MCF 10A (cell line): ENCODE data around the gene IL1RAPL2. TPM values are rescaled to one million over a fixed set of nuclear protein-coding genes. Genes with fewer than 3 reads are reported as not detected.
A peak's percentile ranks its signal among the peaks of the same experiment; 100 is the strongest.

ENCODE experiments used
- BruUV-seq: library from RNA; stranded (reverse); fragments of 400-500 nt; replicated peaks from 2 replicates; lab custom pipeline; 2021; lab: Mats Ljungman, UMichigan
- CTCF ChIA-PET: fragments of 300-600 bp; sonication (Branson Sonifier 250); formaldehyde crosslinking; extraction: SDS; loops from one replicate; lab custom pipeline; 2021; ENCODE audit warnings: antibody characterized with exemption, inconsistent platforms; lab: Yijun Ruan, JAX
- POLR2A ChIA-PET: fragments of 300-600, 350-650 bp; sonication (Branson Sonifier 250); formaldehyde crosslinking; extraction: SDS; loops from one replicate; lab custom pipeline; 2020; ENCODE audit warnings: antibody characterized with exemption, inconsistent platforms; lab: Yijun Ruan, JAX
- DNase-seq: peaks from one replicate; pipeline ENCODE4 v3.0.0-alpha.2; 2018; ENCODE audit not compliant: unreplicated experiment
- H3K27ac Mint-ChIP-seq: one replicate; pipeline ENCODE4 v1.8.0; 2022; ENCODE audit warnings: mild to moderate bottlenecking, low read depth, mixed read lengths; ENCODE audit not compliant: unreplicated experiment
- H3K27me3 Mint-ChIP-seq: one replicate; pipeline ENCODE4 v1.8.0; 2022; ENCODE audit warnings: mixed read lengths; ENCODE audit not compliant: insufficient read depth, unreplicated experiment
- H3K36me3 Mint-ChIP-seq: one replicate; pipeline ENCODE4 v1.8.0; 2022; ENCODE audit warnings: mild to moderate bottlenecking, moderate library complexity, mixed read lengths; ENCODE audit not compliant: insufficient read depth, unreplicated experiment
- H3K4me1 Mint-ChIP-seq: one replicate; pipeline ENCODE4 v1.8.0; 2022; ENCODE audit warnings: mixed read lengths; ENCODE audit not compliant: insufficient read depth, unreplicated experiment
- H3K4me3 Mint-ChIP-seq: one replicate; pipeline ENCODE4 v1.8.0; 2022; ENCODE audit warnings: mild to moderate bottlenecking, moderate library complexity, mixed read lengths; ENCODE audit not compliant: unreplicated experiment
- H3K9me3 Mint-ChIP-seq: one replicate; pipeline ENCODE4 v1.8.0; 2022; ENCODE audit warnings: mixed read lengths; ENCODE audit not compliant: unreplicated experiment
- intact Hi-C: fragments of 100-400 bp; cut with micrococcal nuclease; formaldehyde crosslinking; loops from 2 replicates; pipeline ENCODE4 v1.14.1; 2022
- total RNA-seq: library from RNA; stranded (reverse); gene quantifications from 2 replicates; pipeline ENCODE4 v1.2.3, GENCODE V29; 2022
- TF ChIP-seq, protein P1 (sequence below): fragments of 200-600 bp; IDR thresholded peaks from one replicate; pipeline ENCODE4 v1.8.0; 2022; ENCODE audit warnings: antibody characterized with exemption, mild to moderate bottlenecking; ENCODE audit not compliant: unreplicated experiment

Gene IL1RAPL2
- total RNA-seq, 1 experiment from 2014 or later: 4.4 TPM

DNA sequence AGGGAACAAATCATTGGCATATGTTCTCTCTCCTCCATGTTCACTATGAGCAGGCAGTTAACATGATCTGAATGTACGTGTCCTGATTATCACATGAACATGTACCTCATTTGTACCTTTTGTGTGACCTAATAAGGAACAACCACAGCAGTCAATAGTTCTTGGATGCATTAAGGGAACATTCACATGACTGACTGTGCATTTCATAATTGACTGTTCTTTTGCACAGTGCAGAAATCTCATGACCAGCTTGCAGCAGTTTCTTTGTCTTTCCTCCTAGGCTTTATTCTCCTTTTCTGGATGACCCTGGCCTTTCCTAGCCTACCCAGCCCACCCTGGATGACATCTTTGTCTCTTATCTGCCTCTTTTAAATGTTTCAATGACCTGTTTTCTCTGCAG, 711.1 kb downstream of the IL1RAPL2 start:
- TF ChIP-seq, protein P1, sequence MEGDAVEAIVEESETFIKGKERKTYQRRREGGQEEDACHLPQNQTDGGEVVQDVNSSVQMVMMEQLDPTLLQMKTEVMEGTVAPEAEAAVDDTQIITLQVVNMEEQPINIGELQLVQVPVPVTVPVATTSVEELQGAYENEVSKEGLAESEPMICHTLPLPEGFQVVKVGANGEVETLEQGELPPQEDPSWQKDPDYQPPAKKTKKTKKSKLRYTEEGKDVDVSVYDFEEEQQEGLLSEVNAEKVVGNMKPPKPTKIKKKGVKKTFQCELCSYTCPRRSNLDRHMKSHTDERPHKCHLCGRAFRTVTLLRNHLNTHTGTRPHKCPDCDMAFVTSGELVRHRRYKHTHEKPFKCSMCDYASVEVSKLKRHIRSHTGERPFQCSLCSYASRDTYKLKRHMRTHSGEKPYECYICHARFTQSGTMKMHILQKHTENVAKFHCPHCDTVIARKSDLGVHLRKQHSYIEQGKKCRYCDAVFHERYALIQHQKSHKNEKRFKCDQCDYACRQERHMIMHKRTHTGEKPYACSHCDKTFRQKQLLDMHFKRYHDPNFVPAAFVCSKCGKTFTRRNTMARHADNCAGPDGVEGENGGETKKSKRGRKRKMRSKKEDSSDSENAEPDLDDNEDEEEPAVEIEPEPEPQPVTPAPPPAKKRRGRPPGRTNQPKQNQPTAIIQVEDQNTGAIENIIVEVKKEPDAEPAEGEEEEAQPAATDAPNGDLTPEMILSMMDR: no peak
- no peak for DNase-seq
- Mint-ChIP-seq H3K36me3 (no peaks in the 10 kb centered on the region), H3K4me1 (no peaks in the 10 kb centered on the region), H3K9me3 (no peaks in the 10 kb centered on the region), H3K27me3 (peaks cover 53% of the 10 kb centered on the region), H3K4me3 (no peak overlapping the region), H3K27ac (no peak overlapping the region)
- intact Hi-C loops: no loop called here
- BruUV-seq: no TSS peak
- ChIA-PET CTCF (interaction anchor here (0.6 kb wide), 1 partner anchor 557 kb away, joined by 3 read pairs; no protein-coding TSS in a partner anchor), POLR2A (no interaction called here)

DNA sequence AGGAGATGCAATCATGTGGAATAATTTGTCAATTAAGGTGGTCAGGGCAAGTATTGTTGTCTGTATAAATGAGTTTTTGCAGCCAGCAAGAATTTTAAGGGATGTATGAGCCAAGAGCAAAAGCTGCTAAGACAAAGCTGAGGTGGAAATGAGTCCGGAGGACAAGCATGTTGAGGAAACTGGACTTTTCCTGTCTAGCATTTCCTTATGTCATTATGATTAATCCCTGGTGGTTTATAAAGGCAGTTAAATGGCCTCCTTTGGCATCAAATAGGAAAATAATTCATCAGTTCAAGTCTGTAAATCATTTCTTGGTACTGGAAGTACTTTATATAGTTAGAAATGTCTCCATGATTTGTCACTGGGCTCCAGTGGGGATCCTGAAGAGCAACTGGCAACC, 716.1 kb downstream of the IL1RAPL2 start:
- H3K27me3 Mint-ChIP-seq: peaks cover 61% of the 10 kb centered on the region
- H3K4me1 Mint-ChIP-seq: peaks cover 3% of the 10 kb centered on the region
- H3K4me3 Mint-ChIP-seq: no peak overlapping the region
- H3K27ac Mint-ChIP-seq: no peak overlapping the region
- intact Hi-C loops: no loop called here
- DNase-seq: no peak
- ChIA-PET CTCF (no interaction called here), POLR2A (interaction anchor here (0.6 kb wide), 1 partner anchor 272 kb away, joined by 3 read pairs; no protein-coding TSS in a partner anchor)
- no TSS peak for BruUV-seq
- no peaks in the 10 kb centered on the region for H3K9me3 Mint-ChIP-seq
- TF ChIP-seq, protein P1: no peak
- no peaks in the 10 kb centered on the region for H3K36me3 Mint-ChIP-seq

GRCh38 chrX:105297041-105297440, 731.0 kb downstream of the IL1RAPL2 start:
- POLR2A ChIA-PET: no interaction called here
- intact Hi-C loops: no loop called here
- no TSS peak for BruUV-seq
- DNase-seq: peak; percentile 36
- H3K9me3 Mint-ChIP-seq: no peaks in the 10 kb centered on the region
- H3K4me1 Mint-ChIP-seq: peaks cover 7% of the 10 kb centered on the region
- peaks cover 63% of the 10 kb centered on the region for H3K27me3 Mint-ChIP-seq
- CTCF ChIA-PET: no interaction called here
- peaks cover 6% of the 10 kb centered on the region for H3K36me3 Mint-ChIP-seq
- TF ChIP-seq, protein P1: no peak
- H3K4me3 Mint-ChIP-seq: no peak overlapping the region
- H3K27ac Mint-ChIP-seq: peak overlapping the region; percentile 44

DNA sequence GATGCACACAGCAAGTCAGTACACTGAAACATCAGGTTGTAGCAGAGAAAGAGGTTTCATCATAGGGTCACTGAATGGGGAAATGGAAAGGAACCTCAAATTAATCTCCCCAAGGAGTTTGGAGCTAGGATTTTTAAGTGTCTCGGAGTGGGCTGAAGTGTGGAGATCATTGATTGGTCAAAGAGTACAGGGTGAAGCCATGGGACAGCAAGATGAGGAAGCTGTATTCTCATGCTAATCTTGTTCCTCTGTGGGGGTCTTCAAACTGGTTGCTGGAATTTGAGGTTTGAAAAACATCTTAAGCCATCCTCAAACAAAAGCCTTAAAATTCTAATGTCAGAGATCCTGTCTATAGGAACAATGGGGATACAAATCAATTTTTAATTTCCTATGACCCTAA, 733.3 kb downstream of the IL1RAPL2 start:
- Mint-ChIP-seq H3K27ac (no peak overlapping the region), H3K36me3 (peaks cover 6% of the 10 kb centered on the region), H3K27me3 (peaks cover 80% of the 10 kb centered on the region), H3K9me3 (no peaks in the 10 kb centered on the region), H3K4me3 (no peak overlapping the region), H3K4me1 (peaks cover 7% of the 10 kb centered on the region)
- TF ChIP-seq, protein P1: no peak
- no TSS peak for BruUV-seq
- intact Hi-C loops: no loop called here
- CTCF ChIA-PET: no interaction called here
- POLR2A ChIA-PET: interaction anchor here (0.8 kb wide), 1 partner anchor 14 kb away, joined by 3 read pairs; no protein-coding TSS in a partner anchor
- DNase-seq: no peak
